ENCODE measurements around the gene KRTAP20-1.

The KRTAP20-1 gene, protein sequence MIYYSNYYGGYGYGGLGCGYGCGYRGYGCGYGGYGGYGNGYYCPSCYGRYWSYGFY

DNA sequence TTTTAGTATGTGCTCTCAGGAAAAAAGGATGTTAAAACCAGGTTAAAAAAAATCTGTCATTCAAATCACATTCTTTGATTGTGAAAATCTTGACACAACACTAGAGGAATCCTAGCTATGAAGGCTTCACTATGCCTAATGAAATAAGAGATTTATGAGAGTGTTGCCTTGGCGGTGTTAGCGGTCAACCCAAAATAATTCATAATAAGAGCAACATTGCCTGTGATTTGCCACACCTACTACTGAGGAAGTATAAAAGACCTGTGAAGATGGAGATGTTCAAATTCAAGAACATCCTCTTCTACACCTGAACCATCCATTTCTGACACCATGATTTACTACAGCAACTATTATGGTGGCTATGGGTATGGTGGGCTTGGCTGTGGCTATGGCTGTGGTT, at the start of gene KRTAP20-1:
KRTAP20-1 (plus strand) TSS at position 301 of the 400 bp plus-strand sequence; CDS start at position 331, 30 bp downstream.
- DNase-seq (ENCODE audit: low read depth) = no peak

DNA sequence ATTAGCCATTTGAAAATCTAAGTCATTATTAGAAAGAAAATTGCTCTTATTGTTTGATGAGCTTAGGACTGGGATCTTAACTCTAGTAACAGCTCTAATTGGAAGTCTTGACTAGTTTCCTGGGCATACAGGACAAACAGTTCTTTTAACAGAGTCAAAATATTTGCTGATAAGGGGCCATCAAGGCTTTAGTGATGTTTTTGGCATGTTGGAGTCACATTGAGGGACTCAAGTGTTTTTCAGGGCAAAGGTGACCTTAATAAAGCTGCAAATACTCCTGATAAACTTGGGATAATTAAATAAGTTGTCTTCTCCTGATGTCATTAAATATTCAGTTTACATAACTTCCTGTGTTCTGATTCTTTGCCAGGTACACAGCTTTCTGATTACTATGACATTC, 48.6 kb upstream of the KRTAP20-1 start:
- DNase-seq (ENCODE audit: low read depth) = no peak

GRCh38 chr21:30577766-30578165, 38.5 kb upstream of the KRTAP20-1 start:
- DNase-seq (ENCODE audit: low read depth) = no peak

GRCh38 chr21:30579346-30579745, 36.9 kb upstream of the KRTAP20-1 start:
- DNase-seq (ENCODE audit: low read depth) = no peak

- DNase-seq (ENCODE audit: low read depth) = no peak
These were observed 36.1 kb upstream of the KRTAP20-1 start for GRCh38 chr21:30580132-30580531.

DNA sequence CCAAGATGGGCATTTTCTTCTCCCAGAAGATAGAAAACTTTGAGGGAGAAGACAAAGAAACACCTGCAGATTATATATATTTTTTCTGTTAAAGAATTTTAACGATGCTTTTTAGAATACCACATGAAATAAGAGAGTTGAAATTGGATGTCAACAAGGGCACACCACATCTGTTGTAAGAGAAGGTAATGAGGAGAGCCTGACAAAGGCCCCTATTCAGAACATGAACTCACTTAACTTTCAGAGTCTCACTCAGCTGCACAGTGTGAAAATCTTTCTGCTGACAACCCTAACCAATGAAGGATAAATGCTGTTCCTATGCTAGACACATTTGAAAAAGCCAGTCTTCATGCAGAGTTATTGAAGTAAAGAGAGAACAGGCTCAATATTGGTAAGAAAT, 33.4 kb upstream of the KRTAP20-1 start:
- no peak for DNase-seq (ENCODE audit: low read depth)

DNA sequence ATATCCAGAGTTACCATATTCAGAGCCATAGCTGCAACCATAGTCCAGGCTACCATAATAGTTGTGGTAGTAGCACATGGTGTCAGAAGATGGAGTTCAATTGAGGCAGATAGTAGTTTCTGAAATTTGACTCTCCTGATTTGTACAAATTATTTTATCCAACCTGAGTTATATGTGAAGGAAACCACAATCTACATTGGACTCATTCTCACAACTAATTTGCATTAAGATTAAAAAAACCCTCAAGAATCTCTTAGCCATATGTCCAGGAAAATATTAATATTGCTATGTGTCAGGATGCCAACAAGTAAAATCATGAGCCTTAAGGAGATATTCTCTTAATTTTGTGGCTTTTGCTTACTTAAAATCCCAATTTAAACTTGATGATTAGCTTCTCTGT, 25.9 kb upstream of the KRTAP20-1 start, which contains the start of gene KRTAP22-2:
KRTAP22-2 (minus strand) TSS at position 101 of the 400 bp plus-strand sequence.
- no peak for DNase-seq (ENCODE audit: low read depth)

DNA sequence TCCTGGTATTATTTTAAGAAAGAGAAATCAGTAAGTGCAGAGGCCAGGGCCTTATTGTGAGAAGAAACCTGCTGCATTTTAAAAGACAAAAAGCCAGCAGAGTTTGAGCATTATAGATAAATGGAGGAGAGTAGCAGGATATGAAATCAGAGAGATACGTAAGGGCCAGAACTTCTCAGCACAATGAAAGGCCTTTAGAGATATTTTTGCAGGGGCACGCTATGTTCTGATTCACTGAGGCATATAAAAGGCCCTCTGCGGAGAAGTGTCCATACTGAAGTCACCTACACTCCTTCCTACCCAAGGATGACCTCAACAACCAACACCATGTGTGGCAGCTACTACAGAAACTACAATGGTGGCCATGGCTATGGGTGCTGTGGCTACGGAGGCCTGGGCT, 24.1 kb upstream of the KRTAP20-1 start, which contains the start of gene KRTAP6-3:
KRTAP6-3 (plus strand) TSS at position 301 of the 400 bp plus-strand sequence; CDS start at position 307, 6 bp downstream.
- DNase-seq (ENCODE audit: low read depth) = no peak

DNA sequence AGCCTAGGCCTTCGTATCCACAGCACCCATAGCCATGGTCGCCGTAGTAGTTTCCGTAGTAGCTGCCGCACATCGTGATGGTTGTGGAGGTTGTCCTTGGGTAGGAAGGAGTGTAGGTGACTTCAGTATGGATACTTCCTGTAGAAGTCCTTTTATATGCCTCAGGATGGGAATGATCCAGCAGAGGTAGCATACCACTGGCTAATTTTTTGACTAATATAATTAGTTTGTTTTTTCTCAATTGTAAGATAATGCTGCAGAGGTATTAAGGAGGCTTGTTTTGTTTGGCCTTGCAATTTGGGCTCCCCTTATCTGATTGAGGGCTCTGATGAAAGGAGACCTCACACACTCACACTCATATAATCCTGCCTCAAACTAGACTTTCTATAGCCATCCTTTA, 17.4 kb upstream of the KRTAP20-1 start, which contains the start of gene KRTAP6-2:
KRTAP6-2 (minus strand) TSS at position 101 of the 400 bp plus-strand sequence; CDS start at position 73, 28 bp downstream.
- DNase-seq (ENCODE audit: low read depth) = no peak

- DNase-seq (ENCODE audit: low read depth) = no peak
These were observed 15.4 kb upstream of the KRTAP20-1 start, which contains the start of gene KRTAP22-1 for GRCh38 chr21:30600787-30601186. TSS of gene KRTAP22-1 (plus strand) at chr21:30601087.

DNA sequence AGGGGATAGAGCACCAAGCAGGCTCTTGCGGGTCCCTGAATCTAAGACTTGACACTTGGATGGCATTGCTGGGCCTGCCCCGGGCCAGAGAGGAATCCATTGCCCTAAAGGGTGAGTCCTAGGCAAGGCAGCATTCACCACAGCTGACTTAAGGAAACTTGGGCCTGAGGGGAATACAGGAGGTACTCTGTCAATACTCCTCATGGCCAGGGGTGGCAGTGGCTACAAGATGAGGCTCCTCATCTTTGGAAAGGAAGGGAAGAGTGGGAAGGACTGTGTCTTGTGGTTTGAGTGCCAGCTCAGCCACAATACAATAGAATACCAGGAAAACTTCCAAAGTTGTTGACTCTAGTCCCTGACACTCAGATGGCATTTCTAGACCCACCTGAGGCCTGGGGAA, 10.3 kb upstream of the KRTAP20-1 start:
- no peak for DNase-seq (ENCODE audit: low read depth)

DNA sequence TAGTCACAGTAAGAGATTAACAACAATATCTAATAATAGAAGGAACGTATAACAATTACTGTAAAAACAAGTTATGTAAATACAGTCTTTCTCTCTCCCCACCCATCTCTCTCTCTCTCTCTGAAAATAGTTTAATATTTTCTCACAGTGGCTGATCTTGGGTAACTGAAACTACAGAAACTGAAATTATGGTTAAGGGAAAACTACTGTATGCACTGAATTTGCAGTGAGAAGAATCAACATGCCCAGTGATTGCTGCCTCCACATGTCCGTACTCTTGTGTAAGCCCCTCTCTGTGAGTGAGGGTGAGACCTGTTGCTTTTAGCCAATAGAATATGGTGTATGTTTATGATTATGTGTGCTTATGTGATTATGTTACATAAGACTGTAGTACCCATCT, 4.1 kb upstream of the KRTAP20-1 start:
- no peak for DNase-seq (ENCODE audit: low read depth)

GRCh38 chr21:30613836-30614235, 2.4 kb upstream of the KRTAP20-1 start, which contains the start of gene KRTAP6-1:
TSS of gene KRTAP6-1 (minus strand) at chr21:30613930. CDS start at chr21:30613904, 26 bp downstream.
- no peak for DNase-seq (ENCODE audit: low read depth)

- DNase-seq (ENCODE audit: low read depth) = no peak
These were observed 1.0 kb upstream of the KRTAP20-1 start for GRCh38 chr21:30615199-30615598.

DNA sequence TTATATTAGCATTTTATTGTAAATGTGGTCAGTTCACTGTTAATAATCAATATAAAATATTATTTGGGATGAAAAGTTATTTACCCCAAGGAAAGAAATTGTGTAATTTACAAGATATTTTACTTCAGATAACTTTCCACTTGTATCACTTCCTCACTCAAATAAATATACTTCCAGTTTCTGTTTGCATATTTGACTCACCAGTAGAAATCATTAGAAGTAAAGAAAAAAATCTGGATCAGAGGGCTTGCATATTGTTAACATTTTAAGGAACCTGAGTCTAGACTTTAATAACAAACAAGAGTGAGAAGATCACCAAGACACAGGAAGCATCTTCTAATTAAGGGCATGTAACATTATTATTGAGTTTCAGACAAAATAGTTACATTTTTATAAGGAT, 3.9 kb downstream of the KRTAP20-1 start:
- DNase-seq (ENCODE audit: low read depth) = no peak

- no peak for DNase-seq (ENCODE audit: low read depth)
These were observed 4.3 kb downstream of the KRTAP20-1 start, which contains the start of gene KRTAP20-4 for GRCh38 chr21:30620522-30620921. TSS of gene KRTAP20-4 (plus strand) at chr21:30620627.

DNA sequence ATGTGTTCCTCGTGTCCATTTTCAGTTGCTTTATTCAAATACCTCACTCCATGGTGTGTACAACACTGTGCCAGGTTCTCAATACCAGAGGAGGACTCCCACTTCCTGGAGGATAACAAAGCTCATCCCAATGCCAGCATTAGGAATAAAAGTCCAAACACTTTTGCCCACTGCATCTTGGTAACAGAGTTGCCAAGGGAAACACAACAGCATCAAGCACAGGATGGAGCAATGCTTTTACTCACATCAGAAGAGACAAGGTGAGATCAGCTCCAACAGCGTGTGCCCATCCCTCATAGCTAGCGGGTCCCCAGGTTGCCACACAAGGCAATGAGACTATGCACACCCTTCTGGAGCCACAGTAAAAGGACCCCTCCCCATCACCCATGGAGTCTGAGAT, 7.1 kb downstream of the KRTAP20-1 start:
- DNase-seq (ENCODE audit: low read depth) = no peak

DNA sequence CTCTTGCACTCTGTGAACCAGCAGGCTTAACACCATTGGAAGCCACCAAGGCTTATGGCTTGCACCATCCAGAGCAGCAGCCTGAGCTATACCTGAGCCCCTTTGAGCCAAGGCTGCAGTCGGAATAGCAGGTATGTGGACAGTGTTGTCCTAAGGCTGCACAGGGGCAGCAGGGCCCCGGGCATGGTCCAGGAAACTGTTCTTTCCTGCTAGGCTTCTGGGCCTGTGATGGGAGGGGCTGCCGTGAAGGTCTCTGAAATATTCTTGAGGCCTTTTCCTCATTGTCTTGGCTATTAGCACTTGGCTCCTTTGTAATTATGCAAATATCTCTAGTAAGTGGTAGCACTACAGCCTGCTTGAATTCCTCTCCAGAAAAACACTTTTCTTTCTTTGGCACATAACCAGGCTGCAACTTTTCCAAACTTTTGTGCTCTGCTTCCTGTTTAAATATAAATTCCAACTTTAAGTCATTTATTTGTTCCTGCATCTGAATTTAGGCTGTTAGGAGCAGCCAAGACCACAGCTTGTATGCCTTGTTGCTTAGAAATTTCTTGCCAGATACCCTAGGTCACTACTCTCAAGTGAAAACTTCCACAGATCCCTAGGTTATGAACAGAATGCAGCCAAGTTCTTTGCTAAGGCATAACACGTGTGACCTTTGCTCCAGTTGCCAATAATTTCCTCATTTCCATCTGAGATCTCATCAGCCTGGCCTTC, 9.4 kb downstream of the KRTAP20-1 start:
- no peak for DNase-seq (ENCODE audit: low read depth)

DNA sequence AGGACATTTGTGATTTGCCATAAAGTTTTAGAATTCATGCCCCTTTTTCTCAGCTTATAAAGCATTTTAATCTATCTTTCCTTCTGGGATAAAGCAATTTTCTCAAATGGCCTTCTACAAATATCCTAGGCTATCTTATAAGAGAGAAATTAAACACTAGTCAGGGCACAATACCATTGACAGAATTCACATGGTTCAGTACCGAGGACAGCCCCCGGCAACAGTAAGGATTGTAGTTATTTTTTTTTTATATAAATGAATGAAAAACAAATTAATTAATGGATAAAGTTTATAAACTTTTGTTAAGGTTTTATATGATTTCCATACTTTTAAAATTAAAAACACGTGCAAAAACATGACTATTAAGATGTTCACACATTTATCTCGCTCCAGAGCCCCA, 11.9 kb downstream of the KRTAP20-1 start:
- no peak for DNase-seq (ENCODE audit: low read depth)

- peak; percentile 4 for DNase-seq (ENCODE audit: low read depth)
These were observed 13.0 kb downstream of the KRTAP20-1 start for GRCh38 chr21:30629200-30629599.

GRCh38 chr21:30634906-30635305, 18.7 kb downstream of the KRTAP20-1 start, which contains the start of gene KRTAP20-2:
TSS of gene KRTAP20-2 (plus strand) at chr21:30635206. CDS start at chr21:30635264, 58 bp downstream.
- no peak for DNase-seq (ENCODE audit: low read depth)

- DNase-seq (ENCODE audit: low read depth) = no peak
These were observed 22.5 kb downstream of the KRTAP20-1 start for GRCh38 chr21:30638686-30639085.

GRCh38 chr21:30642564-30642963, 26.3 kb downstream of the KRTAP20-1 start, which contains the start of gene KRTAP20-3:
TSS of gene KRTAP20-3 (plus strand) at chr21:30642864.
- DNase-seq (ENCODE audit: low read depth) = no peak
